Measurements from ENCODE around the gene TSKU.

GRCh38 chr11:76758311-76758710, 24.8 kb upstream of the TSKU start:
- TF ChIP-seq CTCF (IDR thresholded peaks at IDR 0.05) (no peak), POLR2A (IDR thresholded peaks at IDR 0.05) (no peak)
